HG03108 (cell line): ENCODE results near the gene CPLX4.

Experiments used
- ATAC-seq: cut with Tn5 transposase; IDR thresholded peaks from one replicate; pipeline ENCODE4 v1.9.1; 2021; ENCODE audit warnings: moderate library complexity; ENCODE audit not compliant: unreplicated experiment

CPLX4 gene

GRCh38 chr18:59318460-59319050 lies at the start of gene CPLX4:
TSS of gene CPLX4 (minus strand) at chr18:59318649. CDS start at chr18:59318462, 187 bp downstream.
- ATAC-seq = no peak

GRCh38 chr18:59360381-59360780 lies 41.9 kb upstream of the CPLX4 start:
- ATAC-seq = no peak

GRCh38 chr18:59359576-59359952 lies 41.1 kb upstream of the CPLX4 start:
- peak; percentile 6 for ATAC-seq

- peak; percentile 98 for ATAC-seq
Measured at GRCh38 chr18:59358712-59359575, 40.5 kb upstream of the CPLX4 start, which contains the start of gene LMAN1. TSS of gene LMAN1 (minus strand) at chr18:59359265. CDS start at chr18:59359244, 21 bp downstream.

GRCh38 chr18:59358414-59358711 lies 39.9 kb upstream of the CPLX4 start:
- ATAC-seq = no peak

- ATAC-seq = no peak
Measured at GRCh38 chr18:59357928-59358327, 39.5 kb upstream of the CPLX4 start.

GRCh38 chr18:59354731-59355130 lies 36.3 kb upstream of the CPLX4 start:
- ATAC-seq = no peak

- ATAC-seq = no peak
Measured at GRCh38 chr18:59353079-59353680, 34.7 kb upstream of the CPLX4 start.

- ATAC-seq = no peak
Measured at GRCh38 chr18:59352250-59352855, 33.9 kb upstream of the CPLX4 start.

GRCh38 chr18:59345556-59345955 lies 27.1 kb upstream of the CPLX4 start:
- no peak for ATAC-seq

GRCh38 chr18:59344996-59345395 lies 26.5 kb upstream of the CPLX4 start:
- no peak for ATAC-seq

- no peak for ATAC-seq
Measured at GRCh38 chr18:59343926-59344325, 25.5 kb upstream of the CPLX4 start.

GRCh38 chr18:59340817-59341216 lies 22.4 kb upstream of the CPLX4 start:
- ATAC-seq = no peak

- no peak for ATAC-seq
Measured at GRCh38 chr18:59340312-59340711, 21.9 kb upstream of the CPLX4 start.

GRCh38 chr18:59332986-59333385 lies 14.5 kb upstream of the CPLX4 start:
- no peak for ATAC-seq

- ATAC-seq = no peak
Measured at GRCh38 chr18:59328683-59329082, 10.2 kb upstream of the CPLX4 start.

- no peak for ATAC-seq
Measured at GRCh38 chr18:59325965-59326364, 7.5 kb upstream of the CPLX4 start.

- no peak for ATAC-seq
Measured at GRCh38 chr18:59324623-59324971, 6.1 kb upstream of the CPLX4 start.

GRCh38 chr18:59323931-59324622 lies 5.6 kb upstream of the CPLX4 start:
- no peak for ATAC-seq

- ATAC-seq = no peak
Measured at GRCh38 chr18:59311631-59312030, 6.8 kb downstream of the CPLX4 start.

- ATAC-seq = no peak
Measured at GRCh38 chr18:59308938-59309260, 9.6 kb downstream of the CPLX4 start.
